NK-92 treated with Interleukin-12 subunit alpha and Interleukin-12 subunit beta, amount 100 ng/mL, for 24 hours (cell line): ENCODE results near the gene TNFAIP8.

Source experiments
- DNase-seq: peaks from one replicate; lab custom pipeline; 2025; lab: John Stamatoyannopoulos, UW

Gene TNFAIP8

DNA sequence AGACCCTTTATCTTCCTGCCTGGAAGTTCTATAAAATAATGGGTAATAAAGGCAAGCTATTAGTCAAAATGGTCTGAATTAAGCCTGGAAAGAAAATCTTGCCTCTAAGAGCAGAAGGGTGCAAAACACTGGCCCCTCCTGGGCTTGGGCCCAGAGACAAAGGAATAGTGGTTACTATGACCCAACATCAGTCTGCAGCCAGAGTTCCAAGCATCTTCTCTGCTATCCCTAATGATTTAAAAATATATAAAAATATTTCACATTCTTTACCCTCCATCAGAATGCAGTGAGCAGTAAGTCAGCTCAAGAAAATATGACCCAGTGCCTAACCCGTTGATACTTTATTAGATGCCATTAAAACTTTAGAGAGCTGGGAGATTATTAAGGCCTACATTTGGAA, 14.7 kb downstream of the TNFAIP8 start:
- DNase-seq: no peak

DNA sequence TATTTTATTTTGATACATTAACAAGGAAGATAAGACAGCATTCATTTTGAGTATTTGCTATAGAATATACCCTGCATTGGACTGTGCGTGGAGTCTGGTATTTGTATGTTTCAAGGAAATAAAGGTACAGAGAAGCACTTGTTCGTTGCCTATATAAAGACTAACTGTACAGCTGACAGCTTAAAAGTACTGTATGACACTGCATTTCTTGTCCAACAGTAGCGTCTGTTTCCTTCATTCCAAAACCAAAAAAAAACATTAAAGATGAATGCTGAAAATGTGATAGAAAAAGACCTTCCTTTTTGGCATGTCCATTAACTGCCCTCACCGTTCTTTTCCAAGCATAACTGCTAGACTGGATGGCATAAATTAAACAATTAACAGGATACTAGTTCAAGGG, 15.3 kb downstream of the TNFAIP8 start:
- DNase-seq: no peak

DNA sequence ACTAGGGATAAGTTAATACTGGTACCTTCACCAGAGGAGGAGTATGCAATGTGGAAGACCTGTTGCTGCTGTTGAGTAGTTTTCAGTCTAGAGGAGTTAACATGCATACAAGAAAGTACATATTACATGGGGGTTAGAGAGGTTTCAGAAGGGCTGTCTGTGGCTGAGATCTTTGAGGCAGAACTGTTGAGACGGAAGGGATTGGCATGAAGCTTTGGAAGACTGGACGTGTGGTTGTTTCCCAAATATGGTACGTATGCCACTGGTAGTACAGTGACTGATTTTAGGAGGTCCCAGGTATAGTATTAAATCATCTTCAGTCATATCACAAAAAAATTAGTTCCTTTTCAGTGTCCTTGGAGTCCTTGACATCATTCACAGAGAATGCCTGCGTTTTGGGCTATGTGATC, 17.6 kb downstream of the TNFAIP8 start:
- no peak for DNase-seq

- no peak for DNase-seq
Observed at GRCh38 chr5:119374901-119375300, 19.1 kb downstream of the TNFAIP8 start.

DNA sequence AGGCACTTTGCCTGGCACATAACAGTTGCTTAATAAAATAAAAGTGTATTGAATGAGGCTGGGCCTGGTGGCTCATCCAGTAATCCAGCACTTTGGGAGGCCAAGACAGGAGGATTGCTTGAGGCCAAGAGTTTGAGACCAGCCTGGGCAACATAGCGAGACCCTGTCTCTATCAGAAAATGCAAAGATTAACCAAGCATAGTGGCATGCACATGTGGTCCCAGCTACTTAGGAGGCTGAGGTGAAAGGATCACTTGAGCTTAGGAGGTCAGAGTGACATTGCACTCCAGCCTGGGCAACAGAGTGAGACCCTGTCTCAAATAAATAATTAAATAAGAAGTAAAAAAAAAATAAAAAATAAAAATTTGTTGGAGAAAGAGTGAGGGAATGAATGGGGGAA, 21.2 kb downstream of the TNFAIP8 start:
- no peak for DNase-seq

- DNase-seq: no peak
Observed at GRCh38 chr5:119378075-119378700, 22.4 kb downstream of the TNFAIP8 start.

- no peak for DNase-seq
Observed at GRCh38 chr5:119379096-119379495, 23.3 kb downstream of the TNFAIP8 start.

GRCh38 chr5:119379942-119380547, 24.2 kb downstream of the TNFAIP8 start:
- DNase-seq: no peak

GRCh38 chr5:119382169-119382568, 26.4 kb downstream of the TNFAIP8 start:
- DNase-seq: no peak

GRCh38 chr5:119383008-119383407, 27.2 kb downstream of the TNFAIP8 start:
- no peak for DNase-seq

DNA sequence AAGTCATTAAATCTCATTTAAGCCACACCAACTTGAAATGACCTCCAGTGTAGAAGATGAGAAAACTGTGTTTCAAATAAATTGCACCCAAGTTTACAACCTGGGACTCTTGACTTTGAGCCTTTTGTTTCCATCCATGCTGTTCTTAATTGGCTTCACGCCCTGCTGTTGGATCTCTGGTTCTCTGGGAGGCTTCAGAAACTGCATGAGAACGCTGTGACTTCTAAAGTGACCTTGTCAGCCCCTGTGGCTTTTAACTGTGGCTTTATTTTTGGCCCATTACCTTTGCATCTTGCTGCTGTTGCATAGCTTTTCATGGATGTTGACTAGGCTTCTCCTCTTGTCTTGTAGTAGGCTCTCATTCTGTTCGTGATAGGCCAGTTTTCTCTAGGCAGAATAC, 29.3 kb downstream of the TNFAIP8 start:
- DNase-seq: no peak

DNA sequence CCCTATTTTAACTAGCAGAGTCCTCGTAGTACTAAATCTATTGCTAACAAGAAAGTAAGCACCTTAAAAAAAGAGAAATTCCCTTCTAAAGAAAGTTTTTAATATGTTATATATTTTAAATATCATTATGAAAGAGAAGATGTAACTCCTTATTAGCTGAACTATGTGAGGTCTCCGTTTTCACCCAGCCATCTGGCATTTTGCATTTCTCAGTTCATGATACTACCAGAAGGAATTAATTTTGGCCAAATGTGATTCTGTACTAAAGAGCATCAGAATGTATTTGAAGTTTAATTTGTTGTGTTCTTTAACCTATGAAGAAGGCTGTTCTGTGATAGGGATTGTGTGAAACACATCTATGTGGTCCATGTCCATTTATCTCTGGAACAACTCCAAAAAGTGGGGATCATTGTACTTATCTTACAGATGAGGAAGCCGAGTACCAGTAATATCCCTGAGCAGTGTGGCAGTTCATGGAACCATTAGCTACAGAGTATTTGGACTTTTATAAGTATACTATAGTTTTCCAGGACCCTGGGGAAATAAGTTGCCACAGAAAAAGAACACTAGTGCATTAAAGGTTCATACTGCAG, 29.8 kb downstream of the TNFAIP8 start:
- no peak for DNase-seq

- no peak for DNase-seq
Observed at GRCh38 chr5:119386596-119387344, 31.0 kb downstream of the TNFAIP8 start.

GRCh38 chr5:119387945-119388618, 32.3 kb downstream of the TNFAIP8 start:
- no peak for DNase-seq

- DNase-seq: no peak
Observed at GRCh38 chr5:119388619-119389190, 32.9 kb downstream of the TNFAIP8 start.

- no peak for DNase-seq
Observed at GRCh38 chr5:119389288-119390030, 33.6 kb downstream of the TNFAIP8 start.

DNA sequence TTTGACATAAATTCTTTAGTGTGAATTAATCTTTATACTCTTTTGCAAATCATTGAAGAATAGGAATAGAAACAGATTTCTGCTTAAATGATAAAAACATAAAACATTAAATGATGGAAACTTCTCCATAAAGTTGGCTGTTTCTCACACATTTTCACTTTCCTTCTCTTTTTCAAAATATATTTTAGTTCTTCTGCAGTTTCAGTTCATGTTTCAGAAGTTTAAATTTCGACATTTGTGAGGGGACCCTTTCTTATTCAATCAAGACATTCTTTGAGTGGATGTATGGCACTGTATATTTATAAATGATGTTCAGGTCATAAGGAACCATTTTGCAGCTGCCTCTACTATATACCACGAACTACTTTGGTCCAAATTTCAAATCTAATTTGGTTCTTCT, 34.6 kb downstream of the TNFAIP8 start:
- DNase-seq: no peak

- DNase-seq: no peak
Observed at GRCh38 chr5:119393201-119393691, 37.4 kb downstream of the TNFAIP8 start.

DNA sequence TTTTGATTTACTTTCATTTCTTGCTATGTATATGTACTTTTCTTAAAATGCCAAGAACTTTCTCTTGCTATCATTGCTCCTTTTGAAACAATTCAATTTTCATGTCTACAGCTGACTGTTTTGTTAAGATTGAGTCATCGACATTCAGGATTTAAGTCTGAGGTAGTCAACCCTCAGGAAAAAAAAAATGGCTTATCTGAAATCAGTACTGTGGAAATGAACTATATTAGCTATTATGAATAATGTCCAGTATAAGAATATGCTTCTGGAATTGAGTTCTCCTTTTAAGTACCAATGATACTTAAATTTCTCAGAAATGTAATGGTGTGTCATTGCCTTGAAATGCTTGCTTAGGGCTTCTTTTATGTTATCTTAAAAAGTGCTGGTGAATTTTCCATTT, 37.9 kb downstream of the TNFAIP8 start:
- no peak for DNase-seq

- no peak for DNase-seq
Observed at GRCh38 chr5:119395080-119395836, 39.4 kb downstream of the TNFAIP8 start.
